ENCODE results near the gene BSDC1. TPM values are rescaled to one million over a fixed set of nuclear protein-coding genes. Genes with fewer than 3 reads are reported as not detected.

The BSDC1 gene
- total and polyA plus RNA-seq, 8 donors = 23.8 to 126 (median 45.5) TPM

DNA sequence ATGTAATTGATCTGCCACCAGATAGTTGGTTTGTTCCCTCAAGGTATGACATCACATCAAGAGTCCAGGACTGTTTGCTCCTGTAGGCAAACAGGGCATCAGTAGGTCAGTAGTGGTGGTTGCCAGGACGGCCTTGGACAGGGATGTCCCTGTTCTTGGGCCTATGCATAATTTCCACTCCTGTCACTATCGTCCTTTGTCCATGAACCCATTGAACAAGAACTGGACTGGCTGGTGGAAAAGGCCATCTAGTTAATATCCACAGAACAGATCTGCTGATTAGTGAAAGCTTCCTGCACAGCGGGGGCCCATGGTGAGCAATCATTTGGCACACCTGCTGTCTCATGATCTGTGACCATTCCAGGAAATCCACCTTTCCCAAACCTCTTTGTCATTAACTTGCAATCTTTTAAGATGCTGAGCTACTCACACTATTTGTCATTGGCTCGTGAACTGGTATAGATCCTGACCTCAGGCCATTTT, 12.4 kb upstream of the BSDC1 start:
- Histone ChIP-seq H3K36me3 (no peaks in the 10 kb centered on the region), H3K9me3 (no peaks in the 10 kb centered on the region), H3K27ac (no peak overlapping the region), H3K4me3 (no peak overlapping the region), H3K4me1 (no peaks in the 10 kb centered on the region), H3K27me3 (no peaks in the 10 kb centered on the region)
- TF ChIP-seq EP300 (IDR thresholded peaks at IDR 0.05) (no peak), POLR2AphosphoS5 (IDR thresholded peaks at IDR 0.05) (no peak), POLR2A (IDR thresholded peaks at IDR 0.05) (no peak)
- TF ChIP-seq, protein P1, sequence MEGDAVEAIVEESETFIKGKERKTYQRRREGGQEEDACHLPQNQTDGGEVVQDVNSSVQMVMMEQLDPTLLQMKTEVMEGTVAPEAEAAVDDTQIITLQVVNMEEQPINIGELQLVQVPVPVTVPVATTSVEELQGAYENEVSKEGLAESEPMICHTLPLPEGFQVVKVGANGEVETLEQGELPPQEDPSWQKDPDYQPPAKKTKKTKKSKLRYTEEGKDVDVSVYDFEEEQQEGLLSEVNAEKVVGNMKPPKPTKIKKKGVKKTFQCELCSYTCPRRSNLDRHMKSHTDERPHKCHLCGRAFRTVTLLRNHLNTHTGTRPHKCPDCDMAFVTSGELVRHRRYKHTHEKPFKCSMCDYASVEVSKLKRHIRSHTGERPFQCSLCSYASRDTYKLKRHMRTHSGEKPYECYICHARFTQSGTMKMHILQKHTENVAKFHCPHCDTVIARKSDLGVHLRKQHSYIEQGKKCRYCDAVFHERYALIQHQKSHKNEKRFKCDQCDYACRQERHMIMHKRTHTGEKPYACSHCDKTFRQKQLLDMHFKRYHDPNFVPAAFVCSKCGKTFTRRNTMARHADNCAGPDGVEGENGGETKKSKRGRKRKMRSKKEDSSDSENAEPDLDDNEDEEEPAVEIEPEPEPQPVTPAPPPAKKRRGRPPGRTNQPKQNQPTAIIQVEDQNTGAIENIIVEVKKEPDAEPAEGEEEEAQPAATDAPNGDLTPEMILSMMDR (IDR thresholded peaks at IDR 0.05) = no peak
- no peak for DNase-seq
- intact Hi-C loops (cut with DNase I; ENCODE audit: low total_unique reads) = no loop called here
- 75 to 89% (median 80%) methylated on average over 4 of the region's 4 CpGs for WGBS, 5 donors

DNA sequence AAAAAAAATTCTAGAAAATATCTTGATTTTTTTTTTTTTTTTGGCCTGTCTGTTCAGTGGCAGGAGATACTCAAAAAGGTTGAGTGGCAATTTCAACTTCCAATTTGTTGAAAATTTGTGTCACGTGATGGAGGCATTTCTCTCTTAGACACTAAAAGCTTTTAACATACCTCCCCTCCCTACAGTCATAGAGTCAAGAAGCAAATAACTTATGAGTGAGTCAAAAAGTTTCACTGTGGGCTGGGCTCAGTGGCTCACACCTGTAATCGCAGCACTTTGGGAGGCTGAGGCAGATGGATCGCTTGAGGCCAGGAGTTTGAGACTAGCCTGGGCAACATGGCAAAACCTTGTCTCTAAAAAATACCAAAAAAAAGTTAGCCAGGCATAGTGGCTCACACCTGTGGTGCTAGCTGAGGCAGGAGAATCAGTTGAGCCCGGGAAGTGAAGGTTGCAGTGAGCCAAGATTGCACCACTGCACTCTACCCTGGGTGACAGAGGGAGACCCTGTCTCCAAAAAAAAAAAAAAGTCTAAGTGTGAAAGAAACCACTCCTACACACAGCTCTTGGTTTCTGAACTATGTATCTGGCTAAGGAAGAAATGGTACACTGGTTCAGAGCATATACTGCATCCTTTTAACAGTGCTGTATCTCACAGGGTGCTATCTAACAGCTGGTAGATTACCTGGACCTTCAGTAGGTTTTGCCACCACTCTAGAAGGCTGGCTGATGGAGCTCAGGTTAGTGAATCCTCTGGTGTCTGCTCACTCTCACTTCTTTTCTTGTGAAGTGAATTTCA, 11.6 kb upstream of the BSDC1 start:
- DNase-seq = no peak
- Histone ChIP-seq H3K36me3 (no peaks in the 10 kb centered on the region), H3K4me3 (no peak overlapping the region), H3K9me3 (no peaks in the 10 kb centered on the region), H3K27ac (no peak overlapping the region), H3K27me3 (no peaks in the 10 kb centered on the region), H3K4me1 (peaks cover 2 to 5% (median 4%) of the 10 kb centered on the region in 4 donors)
- no peak for TF ChIP-seq POLR2AphosphoS5 (IDR thresholded peaks at IDR 0.05)
- no peak for TF ChIP-seq EP300 (IDR thresholded peaks at IDR 0.05)
- TF ChIP-seq, protein P1 (IDR thresholded peaks at IDR 0.05) = no peak
- no peak for TF ChIP-seq POLR2A (IDR thresholded peaks at IDR 0.05)
- intact Hi-C loops (cut with DNase I; ENCODE audit: low total_unique reads) = no loop called here
- 84 to 91% (median 88%) methylated on average over 4 of the region's 4 CpGs for WGBS, 5 donors

DNA sequence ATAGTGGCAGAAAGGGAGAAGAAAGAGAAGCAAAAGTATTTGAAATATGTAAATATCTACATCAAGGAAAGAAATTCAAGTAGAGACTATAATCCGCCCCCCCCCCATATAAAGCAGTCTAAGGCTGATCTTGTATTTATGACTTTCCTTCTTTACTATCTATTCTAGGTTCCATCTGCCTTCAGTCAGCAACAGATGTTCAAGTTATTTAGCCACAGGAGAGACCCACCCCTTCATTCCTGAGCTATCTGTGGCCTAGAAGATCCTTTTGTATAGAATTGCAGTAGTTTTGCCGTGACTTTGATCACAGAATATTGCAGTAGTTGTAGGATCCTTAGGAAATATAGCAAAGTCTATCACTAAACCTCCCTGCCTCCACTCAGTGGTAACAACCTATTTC, 10.7 kb upstream of the BSDC1 start:
- WGBS, 5 donors = 38 to 46% (median 39%) methylated on average over 2 of the region's 2 CpGs
- Histone ChIP-seq H3K4me3 (no peak overlapping the region), H3K9me3 (no peaks in the 10 kb centered on the region), H3K27ac (no peak overlapping the region), H3K27me3 (no peaks in the 10 kb centered on the region), H3K4me1 (peaks cover 5 to 9% (median 8%) of the 10 kb centered on the region in 4 donors), H3K36me3 (no peaks in the 10 kb centered on the region)
- DNase-seq = no peak
- TF ChIP-seq EP300 (IDR thresholded peaks at IDR 0.05) (no peak), POLR2A (IDR thresholded peaks at IDR 0.05) (no peak), POLR2AphosphoS5 (IDR thresholded peaks at IDR 0.05) (no peak)
- TF ChIP-seq, protein P1 (IDR thresholded peaks at IDR 0.05) = no peak
- intact Hi-C loops (cut with DNase I; ENCODE audit: low total_unique reads) = no loop called here

DNA sequence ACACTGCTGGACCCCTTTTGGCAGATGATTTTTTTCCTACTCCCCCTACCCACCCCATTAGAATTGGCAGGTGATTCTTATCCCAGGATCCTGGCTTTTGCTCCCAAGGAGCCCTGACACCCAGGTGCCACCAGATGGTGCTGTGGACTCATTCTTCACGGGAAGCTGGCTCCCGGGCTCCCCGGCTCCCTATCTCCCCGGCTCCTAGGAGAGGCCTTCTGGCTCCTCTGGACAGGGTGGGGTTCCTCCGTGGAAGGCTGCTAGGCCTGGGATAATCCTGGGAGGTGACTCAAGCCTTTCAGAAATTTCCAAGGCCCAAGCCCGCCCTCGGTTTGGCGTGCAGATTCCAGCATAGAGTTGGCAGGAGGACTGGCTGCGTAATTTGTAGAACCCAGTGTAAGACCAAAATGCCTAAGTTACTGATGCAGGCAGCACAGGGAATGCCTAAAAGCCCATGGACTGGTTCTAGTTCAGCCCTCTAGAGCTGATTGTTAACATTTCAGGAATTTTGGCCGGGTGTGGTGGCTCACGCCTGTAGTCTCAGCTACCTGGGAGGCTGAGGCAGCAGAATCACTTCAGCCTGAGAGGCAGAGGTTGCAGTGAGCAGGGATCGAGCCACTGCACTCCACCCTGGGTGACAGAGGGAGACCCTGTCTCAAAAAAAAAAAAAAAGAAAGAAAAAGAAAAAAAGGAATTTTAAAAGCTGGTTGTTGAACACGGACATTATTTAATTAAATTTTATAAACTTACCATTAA, 6.8 kb upstream of the BSDC1 start:
- intact Hi-C loops (cut with DNase I; ENCODE audit: low total_unique reads) = no loop called here
- Histone ChIP-seq H3K27me3 (no peaks in the 10 kb centered on the region), H3K9me3 (no peaks in the 10 kb centered on the region), H3K4me1 (peaks cover 5 to 9% (median 8%) of the 10 kb centered on the region in 4 donors), H3K4me3 (no peak overlapping the region), H3K36me3 (no peaks in the 10 kb centered on the region), H3K27ac (peak overlapping the region; percentile 33 to 78 (median 62))
- 30 to 38% (median 35%) methylated on average over 9 to 13 of the region's 13 CpGs for WGBS, 5 donors
- peak; percentile 88 to 93 for DNase-seq
- TF ChIP-seq POLR2AphosphoS5 (IDR thresholded peaks at IDR 0.05) (peak in 1 of 3 donors; percentile 63), EP300 (IDR thresholded peaks at IDR 0.05) (no peak), POLR2A (IDR thresholded peaks at IDR 0.05) (no peak)
- TF ChIP-seq, protein P1 (IDR thresholded peaks at IDR 0.05) = peak in 5 of 7 experiments; percentile 72 to 89 (median 82)

Data from stomach (tissue), 9 donors.